GM18870 (cell line): Measurements from ENCODE around the gene DPCD.
A peak's percentile ranks its signal among the peaks of the same experiment; 100 is the strongest.

Experiments
- ATAC-seq: cut with Tn5 transposase; IDR thresholded peaks from one replicate; pipeline ENCODE4 v1.9.1; 2021; ENCODE audit warnings: moderate library complexity; ENCODE audit not compliant: unreplicated experiment

Gene DPCD

DNA sequence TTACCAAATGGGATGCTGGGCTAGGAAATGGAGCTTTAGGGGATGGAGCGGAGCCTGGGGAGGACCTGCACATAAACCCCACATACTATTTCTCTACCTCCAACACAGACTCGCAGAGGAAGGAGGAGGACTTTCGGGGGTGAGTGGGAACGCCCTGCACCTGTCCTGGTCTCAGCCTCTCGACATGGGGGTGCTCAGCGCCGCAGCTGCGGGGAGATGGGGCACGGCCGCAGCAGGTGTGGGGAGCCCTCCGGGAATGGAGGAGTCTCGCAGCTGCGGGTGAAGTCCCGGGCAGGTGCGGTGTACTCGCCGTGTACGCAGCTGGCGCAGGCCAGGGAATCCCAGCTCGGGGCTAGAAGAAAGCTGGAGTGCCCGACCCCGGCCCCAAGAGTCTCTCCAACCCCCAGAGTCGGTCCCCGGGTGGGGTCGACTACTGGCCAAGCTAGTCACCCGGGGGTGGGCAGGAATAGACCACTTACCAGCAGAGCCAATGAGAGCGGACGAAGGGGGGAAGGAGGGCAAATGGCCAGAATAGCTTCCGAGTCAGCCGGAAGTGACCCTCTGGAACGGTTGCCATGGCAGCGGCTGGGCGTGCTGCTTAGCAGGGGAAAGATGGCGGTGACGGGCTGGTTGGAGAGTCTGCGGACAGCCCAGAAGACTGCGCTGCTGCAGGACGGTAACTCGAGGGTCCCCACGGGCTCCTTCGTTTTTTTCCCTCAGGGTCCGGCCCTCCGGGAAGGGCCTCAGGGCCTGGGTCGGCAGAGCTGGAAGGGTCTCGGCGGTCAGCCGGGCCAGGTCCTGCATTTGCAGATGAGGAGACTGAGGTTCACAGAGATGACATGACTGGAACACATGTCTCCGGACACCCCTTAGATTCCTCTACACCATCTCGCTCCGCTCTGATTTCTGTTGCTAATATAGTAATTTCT lies at the start of gene DPCD, which contains the start of gene POLL:
DPCD (plus strand) TSS at position 597 of the 929 bp plus-strand sequence; CDS start at position 613, 16 bp downstream.
POLL (minus strand) TSS at position 533 of the 929 bp plus-strand sequence. CDS start 897 bp downstream, outside the sequence.
- ATAC-seq: peak; percentile 93

DNA sequence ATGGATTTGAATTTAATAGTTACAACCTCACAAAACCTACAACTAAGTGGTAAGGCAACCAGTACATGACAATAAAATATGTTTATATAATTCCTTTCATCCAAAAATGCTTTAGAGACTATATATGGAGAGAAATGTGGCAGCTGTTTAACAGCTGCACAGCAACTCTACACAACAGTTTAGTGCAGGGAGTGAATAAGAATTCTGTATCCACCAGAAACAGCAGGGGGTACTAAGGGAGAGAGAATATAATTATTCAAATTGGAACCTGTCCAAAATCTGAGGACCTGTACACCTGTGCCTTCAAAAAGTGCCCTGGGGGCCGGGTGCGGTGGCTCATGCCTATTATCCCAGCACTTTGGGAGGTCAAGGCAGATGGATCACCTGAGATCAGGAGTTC lies 49.7 kb upstream of the DPCD start:
- no peak for ATAC-seq

DNA sequence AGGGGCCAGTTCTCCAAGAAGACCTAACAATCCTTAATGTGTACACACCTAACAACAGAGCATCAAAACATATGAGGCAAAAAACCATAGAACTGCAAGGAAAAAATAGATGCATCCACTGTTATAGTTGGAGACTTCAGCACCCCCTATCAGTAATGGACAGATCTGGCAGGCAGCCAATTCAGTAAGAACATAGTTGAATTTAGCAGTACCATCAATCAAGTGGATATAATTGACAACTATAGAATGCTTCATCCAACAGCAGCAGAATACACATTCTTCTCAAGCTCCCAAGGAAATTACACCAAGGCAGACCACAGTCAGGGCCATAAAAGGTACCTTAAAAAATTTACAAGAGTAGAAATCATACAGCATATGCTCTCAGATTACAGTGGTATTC lies 42.2 kb upstream of the DPCD start:
- no peak for ATAC-seq

DNA sequence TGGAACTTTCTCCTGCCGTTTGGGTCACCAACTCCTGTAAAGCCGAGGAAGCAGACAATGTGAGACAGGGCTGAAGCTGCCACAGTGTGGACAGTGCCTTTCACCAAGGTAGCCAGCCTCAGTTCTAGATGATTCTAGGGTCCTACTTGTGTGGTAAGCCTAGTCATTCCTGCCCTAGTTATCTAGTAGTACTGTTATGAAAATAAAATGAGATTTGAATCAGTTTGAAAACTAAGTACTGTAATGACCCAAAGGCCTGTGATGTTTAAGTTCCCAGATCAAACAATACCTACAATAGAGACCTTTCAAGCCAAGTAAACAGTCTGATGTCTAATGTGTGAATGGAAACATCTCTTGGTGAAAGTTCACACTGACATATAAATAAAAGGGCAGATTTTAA lies 37.2 kb upstream of the DPCD start:
- no peak for ATAC-seq

DNA sequence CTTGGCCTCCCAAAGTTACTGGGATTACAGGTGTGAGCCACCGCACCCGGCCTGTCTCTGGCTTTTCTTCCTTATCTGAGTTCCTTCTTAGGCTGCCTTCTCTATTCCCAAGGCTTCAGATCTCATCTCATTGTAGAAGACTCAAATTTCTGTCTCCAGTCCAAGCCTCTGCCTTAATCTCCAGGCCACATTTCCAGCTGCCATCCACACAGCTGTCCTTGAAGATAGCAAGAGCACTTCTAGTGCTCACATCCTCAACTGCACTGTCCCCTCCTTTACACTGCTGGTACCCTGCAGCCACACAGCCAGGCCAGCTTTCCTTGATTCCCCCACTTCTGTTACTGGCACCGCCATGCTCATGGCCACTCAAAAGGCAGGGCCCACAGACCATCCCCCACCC lies 35.7 kb upstream of the DPCD start:
- ATAC-seq: no peak

DNA sequence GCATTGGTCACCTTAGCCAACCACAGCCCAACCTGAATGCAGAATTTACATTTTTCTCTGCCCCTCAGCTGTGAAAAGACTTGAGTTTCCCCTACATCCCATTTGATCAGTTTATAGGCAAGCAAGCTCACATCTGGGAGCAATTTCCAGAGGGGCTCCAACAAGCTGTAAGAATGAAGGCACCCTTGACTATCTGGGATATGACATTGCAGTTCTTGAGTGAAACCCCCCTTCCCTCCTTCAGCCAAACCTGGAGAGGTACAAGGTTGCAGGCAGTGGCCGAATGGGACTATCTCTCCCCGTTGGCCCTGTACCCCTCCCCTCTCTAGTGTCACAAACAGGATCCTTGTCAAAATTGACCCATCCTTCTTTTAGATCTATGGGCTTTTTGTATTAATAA lies 30.6 kb upstream of the DPCD start:
- no peak for ATAC-seq

DNA sequence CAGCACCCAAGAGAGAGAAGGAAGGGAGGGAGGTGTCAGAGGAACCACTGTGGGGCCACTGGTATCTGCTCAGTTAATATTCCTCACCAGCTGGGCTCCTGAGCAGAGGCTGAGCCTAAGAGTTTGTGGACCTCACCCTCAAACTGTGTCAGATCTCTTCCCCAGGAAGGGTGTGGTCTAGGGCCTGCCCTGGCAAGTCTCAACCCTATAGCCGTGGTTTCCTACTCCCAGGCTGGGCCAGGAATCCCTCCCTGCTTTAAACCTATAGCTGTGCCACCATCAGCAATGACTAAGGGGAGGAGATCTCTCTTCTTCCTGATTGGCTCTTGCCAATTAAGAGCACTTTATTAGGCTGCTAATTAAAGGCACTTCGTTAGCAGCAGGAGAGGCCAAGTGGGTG lies 29.9 kb upstream of the DPCD start:
- no peak for ATAC-seq

DNA sequence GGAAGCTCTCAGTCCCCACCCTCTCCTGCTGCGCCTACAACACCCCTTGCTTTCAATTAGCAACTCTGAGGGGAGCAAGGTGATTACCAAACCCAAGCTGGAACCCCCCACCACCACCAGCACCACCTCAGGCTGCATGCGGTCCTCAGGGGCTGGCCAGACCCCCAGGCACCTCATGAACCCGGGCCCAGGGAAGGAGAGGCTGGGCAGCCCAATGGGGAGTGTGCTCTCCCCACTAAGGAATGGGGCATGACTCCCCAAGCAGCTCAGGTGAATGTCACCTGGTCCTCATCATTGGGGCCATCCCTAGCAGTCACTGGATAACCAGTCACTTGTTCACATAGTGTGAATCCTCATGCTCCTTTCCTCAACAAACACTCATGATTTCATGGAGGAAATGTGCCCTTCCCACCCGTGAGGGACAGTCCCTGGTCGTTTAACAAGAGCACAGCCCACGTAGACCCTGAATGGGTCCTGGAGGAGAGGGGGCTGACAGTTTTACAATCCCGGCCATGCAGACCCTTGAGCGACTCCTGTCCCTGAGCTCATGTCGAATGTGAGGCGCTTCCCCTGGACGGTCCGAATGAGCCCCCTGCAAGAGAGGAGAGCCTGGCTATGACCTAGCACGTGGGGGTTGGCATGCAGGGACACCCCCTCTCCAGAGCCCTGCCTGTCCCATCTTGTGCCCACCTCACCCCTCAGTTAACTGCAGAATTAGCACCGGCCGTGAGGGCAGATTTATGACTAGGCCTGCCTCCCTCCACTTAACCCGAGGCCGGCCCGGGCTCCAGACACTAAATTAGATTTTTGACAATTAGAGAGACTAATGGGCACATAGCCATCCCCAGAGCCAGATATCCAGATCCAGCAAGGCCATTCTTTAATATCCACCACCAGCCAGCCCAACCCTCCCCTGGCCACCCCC lies 29.2 kb upstream of the DPCD start:
- no peak for ATAC-seq

DNA sequence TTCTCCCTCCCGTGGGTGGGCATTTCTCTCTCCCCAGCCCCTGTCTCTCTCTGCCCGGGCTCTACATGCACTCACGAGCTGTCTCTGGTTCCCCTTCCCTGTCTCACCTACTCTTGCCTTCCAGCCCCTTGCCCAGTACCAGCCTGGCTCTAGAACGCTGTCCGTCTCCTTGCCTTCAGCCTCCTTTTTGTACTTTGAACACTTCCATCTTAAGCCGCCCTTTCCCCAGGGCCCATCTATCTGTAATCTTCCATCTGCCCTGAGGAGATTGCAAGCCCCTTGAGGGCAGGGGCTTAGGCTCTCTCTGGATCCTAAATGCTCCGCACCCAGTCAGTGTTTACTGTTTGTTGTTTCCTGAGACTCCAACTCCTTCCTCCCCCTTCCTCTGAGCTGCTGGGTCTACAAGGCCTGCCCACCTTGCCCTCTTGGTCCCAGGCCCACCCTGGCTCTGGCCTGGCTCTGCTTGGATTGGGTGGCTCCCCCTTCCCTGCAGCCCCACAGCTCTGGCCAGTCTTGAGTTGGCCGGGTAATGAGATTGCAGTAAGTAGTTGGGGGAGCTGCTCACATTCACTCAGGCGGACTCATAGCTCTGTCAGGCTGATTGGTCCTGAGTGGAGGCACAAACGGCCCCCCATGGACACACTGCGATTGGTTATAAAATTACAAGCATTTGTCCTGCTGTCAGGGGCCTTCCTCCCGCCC lies 28.4 kb upstream of the DPCD start:
- no peak for ATAC-seq

DNA sequence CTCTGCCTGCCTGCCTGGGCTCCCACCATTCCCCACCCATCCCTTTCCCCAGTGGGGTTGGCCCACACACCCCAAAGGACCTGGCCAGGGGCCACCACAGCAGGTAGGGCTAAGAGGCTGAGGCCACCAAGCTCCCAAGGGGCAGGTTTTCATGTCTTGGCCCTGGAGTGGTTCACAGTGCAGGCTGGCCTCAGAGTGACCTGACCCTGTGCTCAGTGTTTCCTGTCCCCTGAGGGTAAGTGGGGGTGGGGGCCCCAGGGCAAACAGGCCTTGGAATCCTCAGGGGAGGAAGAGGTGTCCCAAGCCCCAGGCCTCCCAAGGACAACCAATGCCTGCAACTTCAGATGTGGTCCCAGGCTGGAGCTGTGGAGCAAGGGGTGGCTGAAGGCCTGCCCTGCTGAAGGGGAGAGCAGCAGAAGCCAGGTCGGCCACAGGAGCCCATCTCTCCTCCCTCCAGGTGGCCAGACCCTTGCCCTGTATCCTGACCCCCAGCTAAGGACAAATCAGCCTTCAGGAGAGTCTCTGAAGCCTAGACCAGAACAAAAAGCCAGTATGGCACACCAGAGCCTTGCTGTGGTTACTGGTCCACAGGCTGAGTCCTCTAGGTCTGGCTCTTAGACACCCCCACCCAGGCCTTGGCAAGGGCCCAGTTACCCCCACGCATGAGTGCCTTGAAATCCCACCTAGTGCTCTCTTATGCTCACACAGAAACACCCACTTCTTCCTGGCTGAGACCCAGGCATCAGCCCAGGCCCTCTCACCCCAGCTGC lies 27.6 kb upstream of the DPCD start:
- ATAC-seq: no peak

DNA sequence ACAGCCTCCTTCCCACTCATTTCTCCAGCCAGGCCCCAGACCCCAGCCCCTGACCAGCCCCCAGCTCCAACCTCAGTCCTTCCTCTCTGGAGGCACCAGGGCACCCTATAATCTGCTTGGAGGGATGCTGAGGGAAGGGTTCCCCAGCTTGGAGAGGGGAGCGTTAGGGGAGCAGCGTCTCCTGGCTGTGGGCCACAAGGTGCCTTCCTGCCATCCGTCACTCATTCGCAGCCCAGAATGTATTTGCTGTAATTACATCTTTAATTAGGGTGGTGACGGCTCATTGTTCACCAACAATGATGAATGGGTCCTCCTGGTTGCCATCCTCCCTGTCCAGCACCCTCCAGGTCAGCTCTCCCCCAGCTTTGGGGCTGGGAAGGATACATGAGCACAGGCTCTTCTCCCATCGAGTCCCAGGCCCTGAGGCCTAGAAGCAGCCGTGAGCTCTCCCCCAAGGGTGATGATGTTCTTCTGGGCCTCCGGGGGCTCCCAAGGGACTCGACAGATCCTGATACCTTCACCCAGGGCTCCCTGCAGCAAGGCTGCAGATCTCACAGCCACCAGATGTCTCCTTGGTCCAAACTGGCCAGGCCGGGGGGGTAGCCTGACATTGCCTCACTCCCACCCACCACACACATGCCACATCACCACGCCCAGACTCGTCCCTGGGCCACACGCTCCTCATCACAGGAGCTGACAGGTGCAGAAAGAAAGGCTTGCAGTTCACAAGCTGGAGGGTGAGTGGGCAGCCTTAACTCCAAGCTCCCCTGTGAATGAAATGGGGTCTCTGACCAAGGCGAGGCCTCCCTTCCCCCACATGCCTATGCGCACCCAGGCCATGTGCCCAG lies 26.8 kb upstream of the DPCD start:
- ATAC-seq: no peak

DNA sequence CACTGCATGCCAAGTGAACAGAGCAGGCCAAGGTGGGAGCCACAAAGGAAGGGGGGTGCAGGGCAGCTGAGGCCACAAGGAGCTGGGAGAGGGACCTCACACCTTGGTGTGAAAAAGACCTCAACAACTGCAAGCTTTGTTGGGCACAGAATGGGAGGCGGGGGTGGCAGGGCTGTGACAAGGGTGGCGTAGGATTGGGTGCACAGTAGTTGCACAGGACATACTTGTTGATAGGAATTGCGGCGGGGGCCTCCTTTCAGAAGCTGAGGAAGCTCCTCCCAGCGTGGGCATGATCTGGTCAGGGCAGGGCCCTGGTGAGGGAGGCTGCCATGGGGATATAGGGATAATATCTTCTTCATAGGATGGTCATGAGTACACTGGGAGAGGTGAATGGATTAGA lies 25.9 kb upstream of the DPCD start:
- ATAC-seq: no peak

DNA sequence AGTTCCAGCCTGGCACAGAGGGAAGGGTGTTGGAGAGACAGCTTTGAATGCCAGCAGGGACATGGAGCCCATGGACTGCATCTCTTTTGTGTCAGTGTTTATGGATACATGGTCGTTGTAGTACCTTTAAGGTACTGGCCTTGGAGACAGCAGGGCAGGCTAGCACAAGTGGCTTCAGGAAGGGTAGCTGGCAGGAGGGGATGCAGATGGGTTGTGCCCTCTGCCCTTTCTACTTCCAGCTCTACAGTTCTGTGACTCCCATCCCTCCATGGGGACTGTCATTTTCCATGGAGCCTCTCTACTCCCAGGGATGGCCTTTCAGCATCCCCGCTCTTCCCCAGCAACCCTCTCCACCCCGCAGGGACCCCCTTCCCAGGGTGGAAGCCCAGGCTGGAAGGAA lies 25.1 kb upstream of the DPCD start:
- ATAC-seq: no peak

DNA sequence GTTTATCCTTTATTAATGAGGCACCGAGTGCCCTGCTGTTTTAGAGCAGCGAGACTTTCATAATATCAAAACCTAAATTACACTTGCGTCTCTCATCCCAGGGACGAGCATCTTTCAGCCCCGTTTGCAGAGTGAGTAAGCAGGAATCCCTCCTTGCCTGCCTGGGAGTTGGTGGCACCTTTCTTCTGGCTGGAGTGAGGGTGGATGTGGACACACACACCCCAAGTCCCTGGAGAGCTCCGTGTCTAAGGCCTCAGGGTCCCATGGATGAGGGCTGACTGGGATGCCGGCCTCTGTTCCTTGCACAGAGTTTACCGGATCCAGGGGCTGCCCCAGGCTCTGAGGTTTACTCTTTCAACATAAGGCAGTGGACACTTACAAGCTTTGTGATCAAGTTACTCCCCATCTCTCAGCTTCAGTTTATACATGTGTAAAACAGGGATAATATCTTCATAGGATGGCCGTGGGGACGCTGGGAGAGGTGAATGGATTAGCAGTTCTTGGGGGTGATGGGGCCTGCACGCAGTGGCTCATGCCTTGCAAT lies 24.6 kb upstream of the DPCD start:
- ATAC-seq: no peak

DNA sequence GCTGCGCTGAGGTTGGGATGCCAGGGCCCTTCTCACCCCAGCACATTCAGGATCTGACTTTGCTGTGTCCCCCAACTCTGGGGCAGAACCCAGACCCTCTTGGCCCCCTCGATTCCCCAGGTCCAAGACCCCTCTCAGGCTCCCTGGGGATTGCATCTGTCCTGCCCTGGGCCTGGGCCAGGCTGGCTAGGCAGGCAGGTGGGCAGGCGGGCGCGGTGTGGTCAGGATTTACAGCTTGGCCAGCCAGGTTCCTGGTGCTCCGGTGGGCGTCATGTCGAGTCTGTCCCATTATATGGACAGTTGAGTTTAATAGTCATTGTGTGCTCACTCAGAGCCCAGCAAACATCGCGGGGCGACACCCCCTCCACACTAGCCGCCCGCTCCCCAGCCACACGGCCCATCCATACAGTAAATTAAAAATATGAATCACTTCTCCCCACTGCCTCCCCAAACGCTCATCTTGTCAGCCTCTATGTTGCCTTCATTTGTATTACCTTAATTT lies 23.6 kb upstream of the DPCD start:
- ATAC-seq: no peak

DNA sequence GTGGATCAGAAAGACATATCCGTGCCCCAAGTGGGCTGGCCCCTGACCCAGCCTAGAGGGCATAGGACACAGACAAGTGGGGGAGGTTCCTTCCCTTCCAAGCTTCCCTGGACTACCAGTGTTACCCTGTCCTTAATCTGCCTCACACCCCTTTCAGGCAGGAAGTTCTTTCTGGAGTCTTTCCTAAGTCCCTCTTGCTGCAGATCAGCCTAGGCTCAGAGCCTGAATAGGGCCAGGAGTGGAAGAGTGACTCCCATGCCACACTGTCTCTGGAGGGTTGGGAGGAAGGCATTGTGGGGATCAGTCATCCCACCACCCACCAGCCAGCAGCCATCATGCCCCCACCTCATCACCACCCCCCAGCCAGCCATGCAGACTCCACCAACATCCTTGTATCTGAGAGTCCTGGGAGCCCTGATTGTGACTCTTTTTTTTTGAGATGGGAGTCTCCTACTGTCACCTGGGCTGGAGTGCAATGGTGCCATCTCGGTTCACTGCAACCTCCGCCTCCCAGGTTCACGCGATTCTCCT lies 22.7 kb upstream of the DPCD start:
- no peak for ATAC-seq

DNA sequence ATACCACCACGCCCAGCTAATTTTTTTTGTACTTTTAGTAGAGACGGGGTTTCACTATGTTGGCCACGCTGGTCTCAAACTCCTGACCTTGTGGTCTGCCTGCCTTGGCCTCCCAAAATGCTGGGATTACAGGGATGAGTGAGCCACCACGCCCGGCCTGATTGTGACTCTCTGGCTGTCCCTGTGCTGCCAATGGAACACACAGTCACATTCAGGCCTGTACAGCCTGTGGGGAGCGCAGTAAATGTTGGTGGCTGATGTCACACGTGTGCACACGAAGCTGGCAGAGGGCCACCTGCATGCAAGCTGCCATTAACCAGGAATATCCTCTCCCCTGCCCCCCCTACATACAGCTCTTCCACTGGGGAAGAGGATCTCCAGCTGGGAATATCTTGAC lies 22.2 kb upstream of the DPCD start:
- no peak for ATAC-seq

DNA sequence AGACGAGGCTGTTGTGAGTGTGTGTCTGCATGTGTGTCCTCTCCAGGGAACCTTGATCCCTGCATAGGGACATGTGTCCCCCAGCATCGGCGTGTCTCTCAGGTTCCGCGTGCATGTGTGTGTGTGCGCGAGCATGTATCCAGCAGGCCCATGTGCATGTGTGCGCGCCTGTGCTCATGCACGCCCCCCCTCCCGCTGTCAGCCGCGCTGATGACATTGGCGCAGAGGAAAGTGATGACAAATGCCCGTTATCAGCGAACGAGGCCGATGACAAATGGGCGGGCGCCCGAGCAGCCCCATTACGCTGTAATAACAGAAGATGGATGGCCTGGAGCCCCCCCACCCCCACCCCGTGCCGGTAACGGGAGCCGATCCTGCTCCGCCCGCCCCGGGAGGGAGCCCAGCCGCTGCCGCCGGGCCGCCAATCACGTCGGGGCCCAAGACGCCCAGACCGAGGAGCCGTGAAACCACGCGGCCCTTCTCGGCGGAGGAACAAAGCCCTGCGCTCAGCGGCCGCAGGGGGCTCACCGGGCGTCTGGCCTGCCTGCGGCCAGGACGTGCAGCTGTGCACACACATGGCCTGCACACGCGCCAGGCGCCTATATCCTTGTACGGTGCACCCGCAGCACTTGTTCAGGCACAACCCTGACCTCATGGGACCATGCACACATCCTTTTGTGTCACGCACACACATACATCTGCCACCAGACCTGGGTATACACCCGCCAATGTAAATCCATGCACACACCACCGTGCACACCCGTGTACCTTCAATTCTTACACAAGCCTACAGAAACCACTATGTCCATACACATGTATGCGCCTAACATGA lies 21.6 kb upstream of the DPCD start:
- ATAC-seq: no peak
